Left renal cortex interstitium (tissue), 4 donors: ENCODE results near the gene ARHGEF3. TPM values are rescaled to one million over a fixed set of nuclear protein-coding genes. Genes with fewer than 3 reads are reported as not detected.
"Not testable (repeated sequence)": the region's sequence is repeated elsewhere in the genome, so short reads cannot be mapped to it uniquely, and the experiment has no call there.

ENCODE experiments used
- DNase-seq, 4 donors: peaks; one replicate each; pipeline ENCODE4 v3.0.0-alpha.2; 2013; ENCODE audit warnings: low read depth in 4 of 4, low spot score in 2 of 4, missing footprints in 1 of 4
- polyA plus RNA-seq, 4 donors: library from polyadenylated mRNA; unstranded; fragments of 120-200 nt; gene quantifications; one replicate each; pipeline ENCODE4 v1.2.1, GENCODE V29; 2013; ENCODE audit not compliant: insufficient read length in 4 of 4

Gene ARHGEF3
- polyA plus RNA-seq, 4 donors: 70.9 to 84.1 (median 79.2) TPM

- no peak for DNase-seq
Observed at GRCh38 chr3:56775838-56776555, 25.8 kb downstream of the ARHGEF3 start.

- no peak for DNase-seq
Observed at GRCh38 chr3:56775445-56775837, 26.3 kb downstream of the ARHGEF3 start.

GRCh38 chr3:56773986-56774385 is 27.8 kb downstream of the ARHGEF3 start:
- no peak for DNase-seq

GRCh38 chr3:56772952-56773938 is 28.5 kb downstream of the ARHGEF3 start:
- no peak for DNase-seq

- no peak for DNase-seq
Observed at GRCh38 chr3:56771376-56771775, 30.4 kb downstream of the ARHGEF3 start.

GRCh38 chr3:56769116-56769707 is 32.5 kb downstream of the ARHGEF3 start:
- DNase-seq: no peak

GRCh38 chr3:56764904-56765547 is 36.7 kb downstream of the ARHGEF3 start:
- no peak for DNase-seq

- no peak for DNase-seq
Observed at GRCh38 chr3:56764184-56764583, 37.6 kb downstream of the ARHGEF3 start.

GRCh38 chr3:56763233-56763632 is 38.5 kb downstream of the ARHGEF3 start:
- DNase-seq: no peak

GRCh38 chr3:56762718-56763117 is 39.0 kb downstream of the ARHGEF3 start:
- DNase-seq: no peak

GRCh38 chr3:56761887-56762651 is 39.7 kb downstream of the ARHGEF3 start:
- no peak for DNase-seq

GRCh38 chr3:56761023-56761422 is 40.7 kb downstream of the ARHGEF3 start:
- no peak for DNase-seq

- DNase-seq: no peak
Observed at GRCh38 chr3:56759532-56759931, 42.2 kb downstream of the ARHGEF3 start.

GRCh38 chr3:56758539-56758981 is 43.2 kb downstream of the ARHGEF3 start:
- DNase-seq: peak in 1 of 4 donors; percentile 59

GRCh38 chr3:56758042-56758441 is 43.7 kb downstream of the ARHGEF3 start:
- DNase-seq: not testable (repeated sequence)

- DNase-seq: no peak
Observed at GRCh38 chr3:56754741-56755417, 46.9 kb downstream of the ARHGEF3 start.

GRCh38 chr3:56753206-56753820 is 48.4 kb downstream of the ARHGEF3 start:
- DNase-seq: no peak

GRCh38 chr3:56751056-56751707 is 50.6 kb downstream of the ARHGEF3 start:
- no peak for DNase-seq
